Left ventricle myocardium superior (tissue), 1 donor: ENCODE measurements around the gene INTS7. TPM values are rescaled to one million over a fixed set of nuclear protein-coding genes. Genes with fewer than 3 reads are reported as not detected.
"Not testable (repeated sequence)": the region's sequence is repeated elsewhere in the genome, so short reads cannot be mapped to it uniquely, and the experiment has no call there.

Source experiments
- ATAC-seq: fragments of 200-7000 bp; cut with Tn5 transposase; one replicate; pipeline ENCODE4 v1.9.1; 2020; ENCODE audit warnings: mild to moderate bottlenecking, moderate library complexity
- DNase-seq: peaks from one replicate; pipeline ENCODE4 v3.0.0-alpha.2; 2020
- intact Hi-C: fragments of 100-400 bp; cut with micrococcal nuclease; formaldehyde crosslinking; loops from one replicate; pipeline ENCODE4 v1.11.0; 2022
- total RNA-seq: library from RNA; stranded (reverse); fragmentation: NEBNext Ultra II Directional; extraction: Animal tissue kit (Norgen Biotek cat#: 25700); gene quantifications from one replicate; pipeline ENCODE4 v1.2.1, GENCODE V29; 2021
- donor health status: DM: no; HTN: yes; CAD: no; lungs with severe emphysema.

Gene INTS7
- total RNA-seq, 1 donor from 2014 or later = 10.9 TPM

- peak; percentile 39 for ATAC-seq
- intact Hi-C loops = no loop called here
Measured at GRCh38 chr1:211920602-211921226, 114.6 kb downstream of the INTS7 start.

DNA sequence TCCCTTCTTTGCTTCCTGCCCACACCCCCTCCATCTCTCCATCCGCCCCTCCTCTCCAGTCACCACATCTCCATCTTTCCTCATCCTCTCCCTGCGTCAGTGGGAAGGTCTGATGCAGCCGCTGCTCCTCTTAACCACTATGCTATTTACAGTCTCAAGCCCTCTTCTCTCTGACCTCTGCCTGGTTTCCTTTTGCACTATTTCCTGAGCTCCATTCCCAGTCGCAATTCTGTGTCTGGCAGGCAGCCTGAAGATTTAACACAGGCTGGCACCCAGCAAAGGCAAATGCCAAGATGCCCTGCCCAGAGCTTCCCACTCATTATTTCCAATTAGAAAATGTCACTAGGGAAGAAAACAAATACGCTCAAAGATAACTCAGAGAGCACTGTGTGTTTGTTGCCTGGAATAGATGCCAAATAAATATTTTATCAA is 115.2 kb downstream of the INTS7 start:
- intact Hi-C loops = no loop called here
- peak; percentile 81 for ATAC-seq
- no peak for DNase-seq

More at GRCh38 chr1:211920602-211921226, 114.6 kb downstream of the INTS7 start:
- no peak for DNase-seq

GRCh38 chr1:211918843-211919414 is 116.4 kb downstream of the INTS7 start:
- DNase-seq (no peak), ATAC-seq (no peak)
- intact Hi-C loops = no loop called here

GRCh38 chr1:211916458-211916857 is 118.9 kb downstream of the INTS7 start:
- intact Hi-C loops, ATAC-seq, DNase-seq: not testable (repeated sequence)

- no peak for DNase-seq
- intact Hi-C loops = no loop called here
- no peak for ATAC-seq
Measured at GRCh38 chr1:211915924-211916323, 119.4 kb downstream of the INTS7 start.

DNA sequence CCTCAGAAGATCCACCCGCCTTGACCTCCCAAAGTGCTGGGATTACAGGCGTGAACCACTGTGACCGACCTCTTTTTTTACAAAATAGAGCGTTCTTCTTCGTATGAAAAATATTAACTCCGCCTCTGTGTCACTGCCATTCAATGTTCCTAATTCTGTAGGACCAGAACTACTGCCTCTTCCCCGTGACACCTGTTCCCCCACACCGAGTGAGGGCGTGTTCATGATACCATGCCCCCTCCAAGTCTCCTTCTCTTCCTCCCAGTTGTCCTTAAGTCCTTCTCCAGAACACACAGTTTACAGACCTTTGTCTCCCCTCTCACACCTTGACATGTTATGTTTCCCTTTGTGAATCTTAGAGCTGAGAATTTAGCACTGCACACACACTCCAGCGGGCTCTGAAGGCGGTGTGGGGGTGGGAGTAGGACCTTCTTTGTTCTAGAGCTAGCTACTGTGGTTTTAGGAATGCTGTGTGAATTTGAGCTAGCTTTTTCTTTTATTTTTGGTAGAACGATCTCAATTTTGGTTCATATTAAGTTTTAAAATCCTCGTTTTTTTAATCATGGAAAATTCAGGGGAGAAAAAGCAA is 122.4 kb downstream of the INTS7 start:
- ATAC-seq (no peak), DNase-seq (no peak)
- intact Hi-C loops = no loop called here

DNA sequence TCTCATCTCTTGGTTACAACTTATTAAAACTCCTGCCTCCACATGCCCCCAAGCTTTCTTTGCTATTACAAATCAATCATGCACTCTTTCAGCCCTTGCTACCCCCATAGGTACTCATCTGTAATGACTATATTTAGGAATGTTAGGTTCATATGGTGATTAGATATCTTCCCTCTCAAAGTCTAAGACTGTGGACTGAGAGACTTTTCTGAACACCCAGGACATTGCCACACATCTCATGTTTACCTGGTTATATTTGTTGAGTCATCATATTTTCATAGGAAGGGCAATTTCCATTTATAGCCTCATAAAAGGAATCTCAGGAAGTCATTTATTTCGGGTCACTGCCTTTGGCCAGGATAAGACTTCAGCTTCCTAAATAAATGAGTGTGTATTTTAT is 123.3 kb downstream of the INTS7 start:
- DNase-seq = no peak
- intact Hi-C loops = no loop called here
- no peak for ATAC-seq

GRCh38 chr1:211910913-211911485 is 124.4 kb downstream of the INTS7 start:
- ATAC-seq (peak; percentile 52), DNase-seq (no peak)
- intact Hi-C loops = no loop called here

GRCh38 chr1:211910113-211910884 is 125.1 kb downstream of the INTS7 start:
- DNase-seq = no peak
- intact Hi-C loops = no loop called here
- no peak for ATAC-seq

DNA sequence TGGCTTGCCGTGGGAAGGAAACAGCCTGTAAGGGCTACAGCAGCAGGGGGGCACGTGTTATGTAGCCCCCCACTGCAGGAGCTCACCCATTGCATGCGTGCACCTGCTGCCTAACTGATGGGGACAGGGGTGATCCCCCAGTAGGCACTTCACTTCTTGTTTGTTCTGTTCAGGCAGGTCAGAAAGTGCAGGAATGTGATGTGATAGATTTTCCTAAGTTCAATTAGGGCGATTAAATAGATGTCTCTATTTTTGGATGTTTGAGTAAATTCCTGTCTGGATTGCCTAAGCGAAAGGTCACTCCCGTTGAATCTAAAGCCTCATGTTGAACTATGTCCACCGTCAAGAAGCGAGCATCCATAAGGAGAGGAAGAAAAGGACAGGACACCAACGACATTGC is 126.0 kb downstream of the INTS7 start:
- DNase-seq (no peak), ATAC-seq (no peak)
- intact Hi-C loops = no loop called here

DNA sequence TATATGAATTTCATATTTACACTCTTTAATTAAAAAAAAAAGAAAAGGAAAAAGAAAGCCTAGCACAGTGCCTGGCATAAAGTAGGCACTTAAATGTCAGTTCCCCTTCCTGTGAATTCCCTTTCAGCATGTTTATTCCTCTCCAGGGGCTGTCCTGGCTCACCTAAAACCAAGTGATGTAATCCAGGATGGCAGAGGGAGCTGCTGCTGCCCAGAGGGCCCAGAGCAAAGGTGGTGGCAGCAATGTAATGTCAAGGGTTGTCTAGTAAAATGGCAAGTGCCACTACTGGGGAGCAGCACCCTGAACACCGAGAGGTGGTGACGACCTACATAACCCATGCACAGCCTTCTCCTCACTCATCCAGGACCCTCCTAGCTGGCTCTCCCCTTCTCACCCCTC is 126.4 kb downstream of the INTS7 start:
- DNase-seq = no peak
- intact Hi-C loops = no loop called here
- no peak for ATAC-seq

DNA sequence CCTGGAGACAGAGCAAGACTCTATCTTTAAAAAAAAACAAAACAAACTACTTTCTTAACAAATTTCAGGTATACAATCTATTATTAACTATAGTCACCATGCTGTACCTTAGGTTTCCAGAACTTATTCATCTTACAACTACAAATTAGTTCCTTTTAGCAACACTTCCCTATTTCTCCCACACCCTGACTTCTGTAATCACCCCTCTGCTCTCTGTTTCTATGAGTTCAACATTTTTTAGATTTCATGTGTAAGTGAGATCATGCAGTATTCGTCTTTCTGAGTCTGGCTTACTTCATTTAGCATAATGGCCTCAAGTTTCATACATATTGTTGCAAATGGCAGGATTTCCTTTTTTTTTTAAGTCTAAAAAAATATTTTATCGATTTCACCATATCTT is 126.9 kb downstream of the INTS7 start:
- ATAC-seq (no peak), DNase-seq (no peak)
- intact Hi-C loops = no loop called here

DNA sequence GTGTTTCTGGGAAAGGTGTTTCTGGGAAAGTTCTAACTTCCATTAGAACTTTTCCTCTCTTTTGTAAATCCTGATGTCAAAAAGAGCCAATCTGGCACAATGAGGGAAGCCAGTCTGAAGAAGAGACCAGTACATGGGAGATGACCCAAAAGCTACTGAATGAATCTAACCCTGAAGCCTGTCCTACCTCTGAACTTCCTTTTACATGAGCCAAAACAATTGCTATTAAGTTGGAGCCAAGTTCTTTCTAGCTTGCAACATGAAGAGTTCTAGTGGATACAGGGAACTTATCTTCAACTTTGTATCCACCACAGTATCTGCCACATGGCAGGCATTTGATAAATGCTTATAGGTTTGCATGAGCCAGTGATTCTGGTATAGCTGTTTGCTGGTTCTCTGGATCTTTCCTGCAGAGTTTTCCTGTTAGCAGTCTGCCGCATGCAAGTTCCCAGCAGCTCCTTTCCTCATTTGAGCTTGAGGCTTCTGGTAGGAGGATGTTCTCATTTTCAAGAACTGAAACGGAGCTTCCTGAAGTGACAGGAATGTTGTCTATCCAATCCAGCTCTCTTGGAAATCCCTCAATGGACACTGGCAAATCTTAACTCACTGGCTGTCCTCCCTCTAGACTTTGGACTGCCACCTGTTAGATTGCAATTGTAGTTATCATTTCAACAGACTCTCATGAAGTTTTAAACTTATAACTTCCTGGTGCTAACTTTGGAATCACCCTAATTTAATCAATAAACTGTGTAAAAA is 131.7 kb downstream of the INTS7 start:
- no peak for DNase-seq
- ATAC-seq = no peak
- intact Hi-C loops = no loop called here

GRCh38 chr1:211902624-211903291 is 132.6 kb downstream of the INTS7 start:
- no peak for DNase-seq
- intact Hi-C loops = no loop called here
- no peak for ATAC-seq

DNA sequence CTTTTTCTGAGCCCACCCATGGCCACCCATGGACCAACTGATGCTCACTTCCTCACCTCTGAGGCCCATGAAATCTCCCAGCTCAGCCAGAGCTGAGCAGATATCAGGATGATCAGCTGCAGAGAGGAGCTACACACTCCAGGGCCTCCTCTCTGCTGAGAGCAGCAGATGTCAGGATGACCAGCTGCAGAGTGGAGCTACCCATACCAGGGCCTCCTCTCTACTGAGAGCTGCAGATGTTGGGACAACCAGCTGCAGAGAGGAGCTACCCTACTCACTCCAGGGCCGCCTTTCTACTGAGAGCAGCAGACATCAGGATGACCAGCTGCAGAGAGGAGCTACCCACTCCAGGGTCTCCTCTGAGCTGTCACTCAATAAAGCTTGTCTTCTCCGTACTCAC is 133.4 kb downstream of the INTS7 start:
- no peak for ATAC-seq
- DNase-seq = no peak
- intact Hi-C loops = no loop called here

GRCh38 chr1:211900441-211900840 is 134.9 kb downstream of the INTS7 start:
- DNase-seq (no peak), ATAC-seq (no peak)
- intact Hi-C loops = no loop called here

DNA sequence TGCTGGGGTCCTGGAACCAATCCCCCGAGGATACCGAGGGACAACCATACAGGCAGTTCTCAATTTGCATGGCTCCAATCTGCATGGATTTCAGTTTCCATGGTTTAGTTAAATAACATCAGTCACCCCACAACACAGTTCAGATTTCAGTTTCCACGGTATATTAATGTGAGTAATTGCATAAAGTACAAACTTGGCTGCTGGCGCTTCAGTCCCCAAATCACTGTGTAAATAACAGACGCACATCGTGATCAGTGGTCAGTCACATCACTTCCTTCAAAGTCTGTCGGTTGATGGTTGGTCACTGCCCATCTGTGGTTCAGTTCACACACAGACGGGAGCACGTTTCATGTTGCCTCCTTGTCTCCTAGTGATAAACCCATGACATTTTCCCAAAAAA is 138.4 kb downstream of the INTS7 start:
- intact Hi-C loops = no loop called here
- DNase-seq (no peak), ATAC-seq (no peak)

- intact Hi-C loops = no loop called here
- ATAC-seq = no peak
- no peak for DNase-seq
Measured at GRCh38 chr1:211895126-211895759, 140.1 kb downstream of the INTS7 start.
